GM12878 (cell line): Measurements from ENCODE around the gene ZNF341. TPM values are rescaled to one million over a fixed set of nuclear protein-coding genes. Genes with fewer than 3 reads are reported as not detected.

Source experiments
- ATAC-seq: fragments of 200-7000 bp; cut with Tn5 transposase; 3 replicates; pipeline ENCODE4 v1.9.1; 2020; ENCODE audit warnings: mild to moderate bottlenecking, moderate library complexity
- BruUV-seq: library from RNA; stranded (reverse); fragments of 400-500 nt; replicated peaks from 2 replicates; lab custom pipeline; 2021; lab: Mats Ljungman, UMichigan
- CTCF ChIA-PET: fragments of 300-600 bp; sonication (Branson Sonifier 250); formaldehyde crosslinking; extraction: SDS; loops from one replicate; lab custom pipeline; 2021; ENCODE audit warnings: inconsistent platforms; lab: Yijun Ruan, JAX
- POLR2A ChIA-PET: fragments of 350-600 bp; formaldehyde crosslinking; extraction: SDS; loops from one replicate; lab custom pipeline; 2021; ENCODE audit warnings: inconsistent platforms; lab: Charles Lee
- RAD21 ChIA-PET: fragments of 300-600 bp; sonication (Branson Sonifier 250); formaldehyde crosslinking; loops from one replicate; lab custom pipeline; 2023; ENCODE audit warnings: antibody characterized with exemption; ENCODE audit not compliant: unreplicated experiment; lab: Charles Lee
- SMC1A ChIA-PET: fragments of 300-600 bp; sonication (Branson Sonifier 250); formaldehyde crosslinking; loops from one replicate; lab custom pipeline; 2023; ENCODE audit not compliant: unreplicated experiment, uncharacterized antibody; lab: Charles Lee
- DNase-seq: peaks from one replicate; pipeline ENCODE4 v3.0.0-alpha.2; 2011; ENCODE audit warnings: low read depth, low spot score
- FAIRE-seq: peaks from 3 replicates; lab custom pipeline; 2011; peaks lifted over from hg19 to GRCh38; lab: Jason Lieb, UNC
- H2AFZ ChIP-seq: 2 replicates; pipeline ENCODE4 v1.6.0; 2011; ENCODE audit warnings: low read depth, low read length, control low read depth; ENCODE audit not compliant: control insufficient read depth
- H3K27ac ChIP-seq: 2 replicates; pipeline ENCODE4 v1.5.1; 2011; ENCODE audit warnings: control low read depth; ENCODE audit not compliant: control insufficient read depth, insufficient read depth
- H3K27me3 ChIP-seq, 2 experiments: replicated peaks in 1 of 2; 2 replicates each; pipeline versions ENCODE4 v1.6.0 to v1.6.1; 2011; ENCODE audit warnings: low read length in 1 of 2; ENCODE audit not compliant: control insufficient read depth in 2 of 2, insufficient read depth in 2 of 2
- H3K36me3 ChIP-seq, 2 experiments: 2 replicates each; pipeline ENCODE4 v1.5.1; 2011; ENCODE audit warnings: low read length in 1 of 2; ENCODE audit not compliant: control insufficient read depth in 2 of 2, insufficient read depth in 2 of 2
- H3K4me1 ChIP-seq: 2 replicates; pipeline ENCODE4 v1.6.1; 2011; ENCODE audit warnings: mild to moderate bottlenecking, low read length, moderate library complexity, mixed read lengths; ENCODE audit not compliant: control insufficient read depth, insufficient read depth
- H3K4me2 ChIP-seq: 2 replicates; pipeline ENCODE4 v1.6.0; 2011; ENCODE audit warnings: control low read depth; ENCODE audit not compliant: control insufficient read depth, insufficient read depth
- H3K4me3 ChIP-seq: fragments of 200-600 bp; sonication (generic); 2 replicates; pipeline ENCODE4 v1.5.1; 2016
- H3K79me2 ChIP-seq: 2 replicates; pipeline ENCODE4 v1.6.0; 2011; ENCODE audit warnings: low read length; ENCODE audit not compliant: control insufficient read depth, insufficient read depth
- H3K9ac ChIP-seq: 2 replicates; pipeline ENCODE4 v1.8.0; 2011; ENCODE audit warnings: low read length, control low read depth, mixed read lengths; ENCODE audit not compliant: control insufficient read depth, insufficient read depth
- H3K9me3 ChIP-seq: replicated peaks from 3 replicates; pipeline ENCODE4 v1.5.1; 2011; ENCODE audit warnings: mild to moderate bottlenecking, low read length; ENCODE audit not compliant: control insufficient read depth, insufficient read depth
- H4K20me1 ChIP-seq: 2 replicates; pipeline ENCODE4 v1.6.0; 2011; ENCODE audit not compliant: control insufficient read depth, insufficient read depth
- CEBPB ChIP-seq, 2 experiments: fragments of 150-350 bp in 1 of 2; IDR thresholded peaks; 2 replicates each; pipeline ENCODE4 v1.6.1; 2012 to 2014; ENCODE audit warnings: low read depth in 2 of 2, low read length in 2 of 2, borderline replicate concordance in 1 of 2, inconsistent platforms in 1 of 2
- CREB1 ChIP-seq: IDR thresholded peaks from 2 replicates; pipeline ENCODE4 v1.6.1; 2012; ENCODE audit warnings: low read depth, mild to moderate bottlenecking, inconsistent platforms
- MEF2A ChIP-seq: IDR thresholded peaks from 2 replicates; pipeline ENCODE4 v1.6.1; 2011; ENCODE audit warnings: low read depth, mild to moderate bottlenecking, low read length, moderate library complexity; ENCODE audit not compliant: insufficient read depth
- MTA2 ChIP-seq: fragments of 450-650 bp; IDR thresholded peaks from 2 replicates; pipeline ENCODE4 v1.6.1; 2016; ENCODE audit warnings: low read depth, mild to moderate bottlenecking, moderate library complexity
- MYC ChIP-seq: IDR thresholded peaks from 2 replicates; pipeline ENCODE4 v1.6.1; 2011; ENCODE audit warnings: mild to moderate bottlenecking, low read length, moderate library complexity, inconsistent platforms; ENCODE audit not compliant: insufficient read depth, insufficient replicate concordance, insufficient read length, severe bottlenecking
- PML ChIP-seq: IDR thresholded peaks from 2 replicates; pipeline ENCODE4 v1.6.1; 2012; ENCODE audit warnings: low read length, inconsistent platforms
- SMC3 ChIP-seq: IDR thresholded peaks from 2 replicates; pipeline ENCODE4 v1.6.1; 2011; ENCODE audit warnings: low read length, improper control_type of control experiment, borderline replicate concordance
- TAF1 ChIP-seq: IDR thresholded peaks from 2 replicates; pipeline ENCODE4 v1.6.1; 2011; ENCODE audit warnings: mild to moderate bottlenecking, low read depth, low read length, borderline replicate concordance
- ZNF274 ChIP-seq: IDR thresholded peaks from one replicate; pipeline ENCODE4 v1.8.0; 2011; ENCODE audit not compliant: insufficient read length, insufficient read depth
- WGBS: methylation state at CpG from one replicate; pipeline ENCODE4 v1.1.6; 2016; ENCODE audit warnings: low lambda C conversion rate; ENCODE audit not compliant: insufficient replicate concordance, insufficient coverage; ENCODE audit errors: missing lambda C conversion rate; 5-methylcytosine and 5-hydroxymethylcytosine counted together
- in situ Hi-C: fragments of 300-500 bp; cut with MboI; formaldehyde crosslinking; loops from 9 replicates; pipeline ENCODE4 v1.14.3; 2018; ENCODE audit warnings: mixed read lengths
- intact Hi-C: fragments of 100-400 bp; cut with micrococcal nuclease; formaldehyde crosslinking; loops from one replicate; pipeline ENCODE4 v1.14.2; 2022; ENCODE audit not compliant: unreplicated experiment
- polyA plus RNA-seq, 11 experiments: library from polyadenylated mRNA; depleted of rRNA in 4 of 11; unstranded in 6 of 11; stranded (reverse) in 5 of 11; fragments of >200 nt; fragmentation: Nextera tagmentation in 4 of 11; fragmentation: Illumina TruSeq in 1 of 11; extraction: Ambion mirVana in 4 of 11; extraction: Trizol in 1 of 11; gene quantifications; 1 replicate in 1 of 11; 2 replicates in 10 of 11; pipeline versions ENCODE4 v1.2.1 to v1.2.3, GENCODE V29; 2011 to 2016; ENCODE audit warnings: inconsistent platforms in 2 of 11, missing spikeins in 2 of 11, low read depth in 1 of 11
- total RNA-seq, 4 experiments: library from RNA; depleted of rRNA in 3 of 4; stranded (reverse); fragments of >200 nt in 3 of 4; fragmentation: Illumina TruSeq in 1 of 4; extraction: Trizol in 1 of 4; gene quantifications; 2 replicates each; pipeline versions ENCODE4 v1.2.1 to v1.2.3, GENCODE V29; 2013 to 2021
- TF ChIP-seq, protein P1 (sequence below): fragments of 450-650 bp; IDR thresholded peaks from 2 replicates; pipeline ENCODE4 v1.6.1; 2018; ENCODE audit warnings: mild to moderate bottlenecking, low read depth, moderate library complexity; ENCODE audit not compliant: partially characterized antibody
- TF ChIP-seq, protein P2 (sequence below): IDR thresholded peaks from 2 replicates; pipeline ENCODE4 v1.6.1; 2011; ENCODE audit warnings: low read depth, low read length, improper control_type of control experiment, borderline replicate concordance
- TF ChIP-seq, protein P3 (sequence below): fragments of 450-650 bp; IDR thresholded peaks from 2 replicates; pipeline ENCODE4 v1.6.1; 2017; ENCODE audit warnings: antibody characterized with exemption, mild to moderate bottlenecking, moderate library complexity
- TF ChIP-seq, protein P4 (sequence below): IDR thresholded peaks from 2 replicates; pipeline ENCODE4 v1.6.1; 2011; ENCODE audit warnings: mild to moderate bottlenecking, low read depth, low read length, moderate library complexity; ENCODE audit not compliant: insufficient replicate concordance

Gene ZNF341
- total and polyA plus RNA-seq, 10 of the 15 experiments (the other 5 are each of a cell fraction or from before 2014, with no cell fraction given), result 0.18 to 5.0 (median 2.6) TPM

DNA sequence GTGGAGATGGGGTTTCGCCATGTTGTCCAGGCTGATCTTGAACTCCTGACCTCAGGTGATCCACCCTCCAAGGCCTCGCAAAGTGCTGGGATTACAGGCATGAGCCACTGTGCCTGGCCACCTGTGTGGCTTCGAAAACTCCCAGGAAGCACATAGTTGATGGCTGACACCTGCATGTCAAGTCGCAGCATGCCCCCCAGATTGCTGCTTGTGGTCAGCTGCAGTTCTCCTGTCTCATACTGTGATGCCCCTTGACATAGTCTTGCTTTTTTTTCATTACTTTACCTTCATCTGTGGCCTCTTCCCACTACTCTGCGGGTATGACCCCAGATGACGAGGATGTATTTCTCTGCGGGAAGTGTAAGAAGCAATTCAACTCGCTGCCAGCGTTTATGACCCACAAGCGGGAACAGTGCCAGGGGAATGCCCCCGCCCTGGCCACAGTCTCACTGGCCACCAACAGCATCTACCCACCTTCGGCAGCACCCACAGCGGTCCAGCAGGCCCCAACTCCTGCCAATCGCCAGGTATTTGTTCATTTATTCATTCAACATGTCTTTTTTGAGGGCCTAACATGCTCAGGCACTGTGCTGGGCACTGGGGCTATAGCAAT is 13.1 kb downstream of the ZNF341 start (continued):
- TF ChIP-seq, protein P1, sequence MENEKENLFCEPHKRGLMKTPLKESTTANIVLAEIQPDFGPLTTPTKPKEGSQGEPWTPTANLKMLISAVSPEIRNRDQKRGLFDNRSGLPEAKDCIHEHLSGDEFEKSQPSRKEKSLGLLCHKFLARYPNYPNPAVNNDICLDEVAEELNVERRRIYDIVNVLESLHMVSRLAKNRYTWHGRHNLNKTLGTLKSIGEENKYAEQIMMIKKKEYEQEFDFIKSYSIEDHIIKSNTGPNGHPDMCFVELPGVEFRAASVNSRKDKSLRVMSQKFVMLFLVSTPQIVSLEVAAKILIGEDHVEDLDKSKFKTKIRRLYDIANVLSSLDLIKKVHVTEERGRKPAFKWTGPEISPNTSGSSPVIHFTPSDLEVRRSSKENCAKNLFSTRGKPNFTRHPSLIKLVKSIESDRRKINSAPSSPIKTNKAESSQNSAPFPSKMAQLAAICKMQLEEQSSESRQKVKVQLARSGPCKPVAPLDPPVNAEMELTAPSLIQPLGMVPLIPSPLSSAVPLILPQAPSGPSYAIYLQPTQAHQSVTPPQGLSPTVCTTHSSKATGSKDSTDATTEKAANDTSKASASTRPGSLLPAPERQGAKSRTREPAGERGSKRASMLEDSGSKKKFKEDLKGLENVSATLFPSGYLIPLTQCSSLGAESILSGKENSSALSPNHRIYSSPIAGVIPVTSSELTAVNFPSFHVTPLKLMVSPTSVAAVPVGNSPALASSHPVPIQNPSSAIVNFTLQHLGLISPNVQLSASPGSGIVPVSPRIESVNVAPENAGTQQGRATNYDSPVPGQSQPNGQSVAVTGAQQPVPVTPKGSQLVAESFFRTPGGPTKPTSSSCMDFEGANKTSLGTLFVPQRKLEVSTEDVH, result no peak
- TF ChIP-seq, all 136 proteins: peak for 0

DNA sequence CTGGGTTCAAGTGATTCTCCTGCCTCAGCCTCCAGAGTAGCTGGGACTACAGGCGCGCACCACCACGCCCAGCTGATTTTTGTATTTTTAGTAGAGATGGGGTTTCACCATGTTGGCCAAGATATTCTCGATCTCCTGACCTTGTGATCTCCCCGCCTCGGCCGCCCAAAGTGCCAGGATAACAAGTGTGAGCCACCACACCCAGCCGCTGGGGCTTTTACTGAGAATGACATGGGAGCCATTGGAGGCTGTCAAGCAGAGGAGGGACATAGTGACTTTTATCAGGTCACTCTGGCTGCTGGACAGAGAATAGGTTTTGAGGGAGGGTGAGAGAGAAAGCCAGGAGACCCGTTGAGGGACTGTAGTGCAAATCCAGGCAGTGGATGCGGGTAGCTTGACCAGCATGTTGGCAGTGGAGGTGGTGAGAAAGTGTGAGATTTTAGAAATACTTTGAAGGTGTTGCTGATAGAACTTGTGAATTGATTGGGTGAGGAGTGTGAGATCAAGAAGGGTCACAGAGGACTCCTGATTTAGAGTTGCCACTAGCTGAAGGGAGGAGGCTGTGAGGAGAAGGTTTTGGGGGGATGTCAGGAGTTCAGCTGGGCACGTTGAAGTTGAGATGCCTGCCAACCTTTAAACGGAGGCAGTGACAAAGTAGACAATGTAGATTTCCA is 14.7 kb downstream of the ZNF341 start:
- in situ Hi-C loops (no loop called here), intact Hi-C loops (no loop called here)
- no peaks in the 10 kb centered on the region for H4K20me1 ChIP-seq
- 96% methylated on average over 9 of the region's 12 CpGs for WGBS
- H3K79me2 ChIP-seq, result no peaks in the 10 kb centered on the region
- H3K36me3 ChIP-seq, result peaks cover 0 to 2% of the 10 kb centered on the region in 2 experiments; a peak in 2 of 4 replicates
- H3K27me3 ChIP-seq, result no peaks in the 10 kb centered on the region
- no peak overlapping the region for H3K9ac ChIP-seq
- SMC1A ChIA-PET, result interaction anchor here (0.6 kb wide), 1 partner anchor 117 kb away, joined by 3 read pairs; no protein-coding TSS in a partner anchor
- H3K4me3 ChIP-seq, result no peak overlapping the region
- H3K4me1 ChIP-seq, result no peaks in the 10 kb centered on the region
- no TSS peak for BruUV-seq
- CTCF ChIA-PET, result no interaction called here
- no peak overlapping the region for H3K27ac ChIP-seq
- RAD21 ChIA-PET, result no interaction called here
- H3K9me3 ChIP-seq, result no peaks in the 10 kb centered on the region
- no peak overlapping the region for H2AFZ ChIP-seq
- no peak overlapping the region for H3K4me2 ChIP-seq
- POLR2A ChIA-PET, result no interaction called here
- FAIRE-seq (no peak), ATAC-seq (no peak), DNase-seq (no peak)
- TF ChIP-seq CEBPB (IDR thresholded peaks at IDR 0.05; ENCODE audit: borderline replicate concordance in 1 of 2, low read depth in 2 of 2, low read length in 2 of 2), result no peak
- no peak for TF ChIP-seq MEF2A
- TF ChIP-seq, protein P2, sequence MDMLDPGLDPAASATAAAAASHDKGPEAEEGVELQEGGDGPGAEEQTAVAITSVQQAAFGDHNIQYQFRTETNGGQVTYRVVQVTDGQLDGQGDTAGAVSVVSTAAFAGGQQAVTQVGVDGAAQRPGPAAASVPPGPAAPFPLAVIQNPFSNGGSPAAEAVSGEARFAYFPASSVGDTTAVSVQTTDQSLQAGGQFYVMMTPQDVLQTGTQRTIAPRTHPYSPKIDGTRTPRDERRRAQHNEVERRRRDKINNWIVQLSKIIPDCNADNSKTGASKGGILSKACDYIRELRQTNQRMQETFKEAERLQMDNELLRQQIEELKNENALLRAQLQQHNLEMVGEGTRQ, result no peak
- TF ChIP-seq SMC3, result no peak
- no peak for TF ChIP-seq MTA2
- TF ChIP-seq TAF1, result no peak
- no peak for TF ChIP-seq PML
- TF ChIP-seq CREB1, result no peak
- TF ChIP-seq, protein P3, sequence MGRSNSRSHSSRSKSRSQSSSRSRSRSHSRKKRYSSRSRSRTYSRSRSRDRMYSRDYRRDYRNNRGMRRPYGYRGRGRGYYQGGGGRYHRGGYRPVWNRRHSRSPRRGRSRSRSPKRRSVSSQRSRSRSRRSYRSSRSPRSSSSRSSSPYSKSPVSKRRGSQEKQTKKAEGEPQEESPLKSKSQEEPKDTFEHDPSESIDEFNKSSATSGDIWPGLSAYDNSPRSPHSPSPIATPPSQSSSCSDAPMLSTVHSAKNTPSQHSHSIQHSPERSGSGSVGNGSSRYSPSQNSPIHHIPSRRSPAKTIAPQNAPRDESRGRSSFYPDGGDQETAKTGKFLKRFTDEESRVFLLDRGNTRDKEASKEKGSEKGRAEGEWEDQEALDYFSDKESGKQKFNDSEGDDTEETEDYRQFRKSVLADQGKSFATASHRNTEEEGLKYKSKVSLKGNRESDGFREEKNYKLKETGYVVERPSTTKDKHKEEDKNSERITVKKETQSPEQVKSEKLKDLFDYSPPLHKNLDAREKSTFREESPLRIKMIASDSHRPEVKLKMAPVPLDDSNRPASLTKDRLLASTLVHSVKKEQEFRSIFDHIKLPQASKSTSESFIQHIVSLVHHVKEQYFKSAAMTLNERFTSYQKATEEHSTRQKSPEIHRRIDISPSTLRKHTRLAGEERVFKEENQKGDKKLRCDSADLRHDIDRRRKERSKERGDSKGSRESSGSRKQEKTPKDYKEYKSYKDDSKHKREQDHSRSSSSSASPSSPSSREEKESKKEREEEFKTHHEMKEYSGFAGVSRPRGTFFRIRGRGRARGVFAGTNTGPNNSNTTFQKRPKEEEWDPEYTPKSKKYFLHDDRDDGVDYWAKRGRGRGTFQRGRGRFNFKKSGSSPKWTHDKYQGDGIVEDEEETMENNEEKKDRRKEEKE, result no peak
- no peak for TF ChIP-seq MYC
- TF ChIP-seq ZNF274, result no peak
- TF ChIP-seq, protein P4, sequence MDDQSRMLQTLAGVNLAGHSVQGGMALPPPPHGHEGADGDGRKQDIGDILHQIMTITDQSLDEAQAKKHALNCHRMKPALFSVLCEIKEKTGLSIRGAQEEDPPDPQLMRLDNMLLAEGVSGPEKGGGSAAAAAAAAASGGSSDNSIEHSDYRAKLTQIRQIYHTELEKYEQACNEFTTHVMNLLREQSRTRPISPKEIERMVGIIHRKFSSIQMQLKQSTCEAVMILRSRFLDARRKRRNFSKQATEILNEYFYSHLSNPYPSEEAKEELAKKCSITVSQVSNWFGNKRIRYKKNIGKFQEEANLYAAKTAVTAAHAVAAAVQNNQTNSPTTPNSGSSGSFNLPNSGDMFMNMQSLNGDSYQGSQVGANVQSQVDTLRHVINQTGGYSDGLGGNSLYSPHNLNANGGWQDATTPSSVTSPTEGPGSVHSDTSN, result no peak
